SK-N-SH (cell line): ENCODE data around the gene SMYD3. TPM values are rescaled to one million over a fixed set of nuclear protein-coding genes. Genes with fewer than 3 reads are reported as not detected.
"Not testable (repeated sequence)": the region's sequence is repeated elsewhere in the genome, so short reads cannot be mapped to it uniquely, and the experiment has no call there.

Experiments used
- CTCF ChIA-PET: fragments of 300-600, 350-600 bp; formaldehyde crosslinking; extraction: SDS; loops from one replicate; lab custom pipeline; 2021; lab: Yijun Ruan, JAX
- POLR2A ChIA-PET: fragments of 350-600 bp; sonication (Branson Sonifier 250); formaldehyde crosslinking; extraction: SDS; loops from one replicate; lab custom pipeline; 2020; ENCODE audit warnings: antibody characterized with exemption, inconsistent platforms; lab: Yijun Ruan, JAX
- DNase-seq: peaks from one replicate; pipeline ENCODE4 v3.0.0; 2012
- H2AFZ ChIP-seq: fragments of 200-600 bp; sonication (generic); 2 replicates; pipeline ENCODE4 v1.8.1; 2016; ENCODE audit warnings: antibody characterized with exemption, mild to moderate bottlenecking, low read depth
- H3F3A ChIP-seq: fragments of 200-600 bp; sonication (generic); replicated peaks from 2 replicates; pipeline ENCODE3; 2016; ENCODE audit warnings: antibody characterized with exemption, mild to moderate bottlenecking; ENCODE audit not compliant: insufficient read depth
- H3K27ac ChIP-seq, 2 experiments: fragments of 200-500 bp in 1 of 2; fragments of 200-600 bp in 1 of 2; sonication (Bioruptor generic) in 1 of 2; sonication (generic), shearing (Covaris generic) in 1 of 2; 2 replicates each; pipeline versions ENCODE4 v1.5.1 to v1.6.1; 2014 to 2016; ENCODE audit warnings: low read depth in 2 of 2, inconsistent platforms in 1 of 2, low read length in 1 of 2, mild to moderate bottlenecking in 1 of 2, mixed read lengths in 1 of 2
- H3K27me3 ChIP-seq: fragments of 200-600 bp; sonication (generic), shearing (Covaris generic); 2 replicates; pipeline ENCODE4 v1.6.1; 2016; ENCODE audit warnings: mixed run types; ENCODE audit not compliant: insufficient read depth
- H3K36me3 ChIP-seq, 2 experiments: fragments of 200-500 bp in 1 of 2; fragments of 200-600 bp in 1 of 2; sonication (Bioruptor generic) in 1 of 2; sonication (generic) in 1 of 2; replicated peaks in 1 of 2; 2 replicates each; pipeline versions ENCODE3 to v1.5.1; 2014 to 2016; ENCODE audit warnings: low read length in 1 of 2, mild to moderate bottlenecking in 1 of 2; ENCODE audit not compliant: insufficient read depth in 2 of 2, control insufficient read depth in 1 of 2
- H3K4me1 ChIP-seq, 2 experiments: fragments of 200-500 bp in 1 of 2; fragments of 200-600 bp in 1 of 2; sonication (Bioruptor generic) in 1 of 2; sonication (generic), shearing (Covaris generic) in 1 of 2; 2 replicates each; pipeline versions ENCODE4 v1.5.1 to v1.6.1; 2014 to 2016; ENCODE audit warnings: low read depth in 1 of 2, low read length in 1 of 2, mixed run types in 1 of 2; ENCODE audit not compliant: insufficient read depth in 2 of 2, control insufficient read depth in 1 of 2
- H3K4me2 ChIP-seq: fragments of 200-600 bp; sonication (generic), shearing (Covaris generic); 2 replicates; pipeline ENCODE4 v1.6.1; 2017; ENCODE audit warnings: mixed run types
- H3K4me3 ChIP-seq, 2 experiments: fragments of 200-500 bp in 1 of 2; fragments of 200-600 bp in 1 of 2; sonication (Bioruptor generic) in 1 of 2; sonication (generic), shearing (Covaris generic) in 1 of 2; 2 replicates each; pipeline versions ENCODE4 v1.5.1 to v1.8.1; 2014 to 2016; ENCODE audit warnings: low read depth in 2 of 2, inconsistent platforms in 1 of 2, low read length in 1 of 2, mild to moderate bottlenecking in 1 of 2, mixed read lengths in 1 of 2, moderate library complexity in 1 of 2
- H3K79me2 ChIP-seq: fragments of 200-600 bp; sonication (generic); 2 replicates; pipeline ENCODE4 v1.8.1; 2017; ENCODE audit warnings: mild to moderate bottlenecking; ENCODE audit not compliant: insufficient read depth
- H3K9ac ChIP-seq: fragments of 200-600 bp; sonication (generic); 2 replicates; pipeline ENCODE4 v1.6.1; 2017; ENCODE audit warnings: mixed run types
- H3K9me2 ChIP-seq: fragments of 200-600 bp; sonication (generic); 2 replicates; pipeline ENCODE4 v1.6.1; 2017; ENCODE audit warnings: mixed run types
- H3K9me3 ChIP-seq: fragments of 200-600 bp; sonication (generic); 2 replicates; pipeline ENCODE4 v1.6.1; 2017; ENCODE audit warnings: mixed run types, mild to moderate bottlenecking, moderate library complexity
- H4K20me1 ChIP-seq: fragments of 200-600 bp; sonication (generic); 2 replicates; pipeline ENCODE4 v1.6.1; 2017; ENCODE audit warnings: mild to moderate bottlenecking, mixed run types; ENCODE audit not compliant: insufficient read depth
- CHD2 ChIP-seq: fragments of 150-350 bp; IDR thresholded peaks from 2 replicates; pipeline ENCODE4 v1.6.1; 2018; ENCODE audit warnings: low read length; ENCODE audit not compliant: partially characterized antibody
- EZH2phosphoT487 ChIP-seq: fragments of 200-600 bp; sonication (generic); IDR thresholded peaks from 2 replicates; pipeline ENCODE4 v1.6.1; 2017; ENCODE audit warnings: low read depth, mixed run types, mild to moderate bottlenecking, antibody characterized with exemption, moderate library complexity, borderline replicate concordance
- GATA2 ChIP-seq: sonication (generic); formaldehyde crosslinking; IDR thresholded peaks from 2 replicates; pipeline ENCODE4 v1.5.0; 2020; ENCODE audit warnings: mild to moderate bottlenecking, missing genetic modification reagents
- MXI1 ChIP-seq: IDR thresholded peaks from 2 replicates; pipeline ENCODE4 v1.6.1; 2012; ENCODE audit warnings: mild to moderate bottlenecking, low read depth, low read length, improper control_type of control experiment
- NRF1 ChIP-seq: IDR thresholded peaks from 2 replicates; pipeline ENCODE4 v1.6.1; 2012; ENCODE audit warnings: low read depth, mild to moderate bottlenecking, low read length
- RAD21 ChIP-seq: IDR thresholded peaks from 2 replicates; pipeline ENCODE4 v1.6.1; 2012; ENCODE audit warnings: mild to moderate bottlenecking, low read length
- RCOR1 ChIP-seq: fragments of 150-350 bp; IDR thresholded peaks from 2 replicates; pipeline ENCODE4 v1.6.1; 2017; ENCODE audit warnings: antibody characterized with exemption, low read length
- REST ChIP-seq: IDR thresholded peaks from 2 replicates; pipeline ENCODE4 v1.6.1; 2012; ENCODE audit warnings: mild to moderate bottlenecking, low read depth, low read length, moderate library complexity
- RFX5 ChIP-seq: IDR thresholded peaks from 2 replicates; pipeline ENCODE4 v1.6.1; 2012; ENCODE audit warnings: mild to moderate bottlenecking, improper control_type of control experiment, low read length
- RXRA ChIP-seq: IDR thresholded peaks from 2 replicates; pipeline ENCODE4 v1.4.0; 2012; ENCODE audit warnings: low read depth, mild to moderate bottlenecking, borderline replicate concordance
- TCF12 ChIP-seq: IDR thresholded peaks from 2 replicates; pipeline ENCODE4 v1.4.0; 2012
- USF1 ChIP-seq: IDR thresholded peaks from 2 replicates; pipeline ENCODE4 v1.4.0; 2012; ENCODE audit warnings: low read depth, borderline replicate concordance
- USF2 ChIP-seq: fragments of 150-350 bp; IDR thresholded peaks from 2 replicates; pipeline ENCODE4 v1.6.1; 2017; ENCODE audit warnings: antibody characterized with exemption, low read length, low read depth, borderline replicate concordance
- WGBS: methylation state at CpG from one replicate; pipeline ENCODE4 v1.1.6; 2017; ENCODE audit warnings: low lambda C conversion rate; 5-methylcytosine and 5-hydroxymethylcytosine counted together
- polyA plus RNA-seq, 3 experiments: library from polyadenylated mRNA; depleted of rRNA; stranded (reverse); fragments of >200 nt; gene quantifications; 2 replicates each; pipeline ENCODE4 v1.2.3, GENCODE V29; 2012

SMYD3 gene
- polyA plus RNA-seq, 1 of the 3 experiments (the other 2 are of a cell fraction), result 31.4 TPM

GRCh38 chr1:245942856-245943255, 564.2 kb downstream of the SMYD3 start:
- H3K9me3 ChIP-seq, result no peaks in the 10 kb centered on the region
- CTCF ChIA-PET, result interaction anchor here (1.1 kb wide), 1 partner anchor 17 kb away, joined by 3 read pairs; no protein-coding TSS in a partner anchor
- no peak for DNase-seq
- TF ChIP-seq NRF1, result no peak
- no peak for TF ChIP-seq REST
- no peak for TF ChIP-seq CHD2
- TF ChIP-seq, all 33 proteins: peak for 0
- no peaks in the 10 kb centered on the region for H3F3A ChIP-seq
- no peak overlapping the region for H3K27ac ChIP-seq
- no peak overlapping the region for H2AFZ ChIP-seq
- H3K9ac ChIP-seq, result no peak overlapping the region
- no peaks in the 10 kb centered on the region for H4K20me1 ChIP-seq
- H3K27me3 ChIP-seq, result no peaks in the 10 kb centered on the region
- WGBS, result 49% methylated on average over 3 of the region's 3 CpGs
- H3K4me1 ChIP-seq, result peaks cover 0 to 2% of the 10 kb centered on the region in 2 experiments; a peak in 1 of 4 replicates
- POLR2A ChIA-PET, result no interaction called here
- no peak overlapping the region for H3K4me3 ChIP-seq
- H3K79me2 ChIP-seq, result no peaks in the 10 kb centered on the region
- no peaks in the 10 kb centered on the region for H3K9me2 ChIP-seq
- no peaks in the 10 kb centered on the region for H3K36me3 ChIP-seq
- H3K4me2 ChIP-seq, result no peak overlapping the region

- CTCF ChIA-PET, result not testable (repeated sequence)
These were observed 565.3 kb downstream of the SMYD3 start for GRCh38 chr1:245941771-245942170.

GRCh38 chr1:245939756-245940345, 567.2 kb downstream of the SMYD3 start:
- Histone ChIP-seq H3K4me3 (no peak overlapping the region), H4K20me1 (no peaks in the 10 kb centered on the region), H3F3A (no peaks in the 10 kb centered on the region), H3K4me1 (peaks cover 0 to 2% of the 10 kb centered on the region in 2 experiments; a peak in 1 of 4 replicates), H3K27ac (no peak overlapping the region), H3K9ac (no peak overlapping the region), H3K4me2 (no peak overlapping the region), H3K79me2 (no peaks in the 10 kb centered on the region), H2AFZ (no peak overlapping the region), H3K27me3 (no peaks in the 10 kb centered on the region), H3K9me2 (no peaks in the 10 kb centered on the region), H3K36me3 (no peaks in the 10 kb centered on the region), H3K9me3 (no peaks in the 10 kb centered on the region)
- CTCF ChIA-PET, result no interaction called here
- no peak for DNase-seq
- WGBS, result 75% methylated on average over 6 of the region's 8 CpGs
- POLR2A ChIA-PET, result no interaction called here
- TF ChIP-seq USF1 (no peak), GATA2 (CRISPR knock-in tag) (no peak), RAD21 (no peak), TCF12 (no peak), USF2 (no peak), MXI1 (no peak), RXRA (no peak), EZH2phosphoT487 (no peak), RCOR1 (no peak), RFX5 (no peak)

More at GRCh38 chr1:245941771-245942170, 565.3 kb downstream of the SMYD3 start:
- H3K79me2 ChIP-seq, H3K9me3 ChIP-seq, H3K4me1 ChIP-seq, H3K4me3 ChIP-seq, H3K27me3 ChIP-seq, H3K27ac ChIP-seq, H3K4me2 ChIP-seq, H4K20me1 ChIP-seq, H2AFZ ChIP-seq, POLR2A ChIA-PET, H3F3A ChIP-seq, DNase-seq, H3K9ac ChIP-seq, H3K36me3 ChIP-seq, H3K9me2 ChIP-seq: not testable (repeated sequence)
- WGBS, result 92% methylated on average over 1 of the region's 1 CpG
